Gastroesophageal sphincter (tissue), 3 donors: ENCODE results near the gene BBOX1.

Experiments
- EP300 ChIP-seq: sonication (generic); formaldehyde crosslinking; IDR thresholded peaks from one replicate; pipeline ENCODE4 v1.6.1; 2017; ENCODE audit warnings: antibody characterized with exemption, mild to moderate bottlenecking
- TF ChIP-seq, protein P1 (sequence below), 4 experiments: fragments of 200-600 bp in 2 of 4; fragments of 450-650 bp in 2 of 4; sonication (generic) in 1 of 4; IDR thresholded peaks; one replicate each; pipeline ENCODE4 v1.5.1; 2017 to 2019; ENCODE audit warnings: antibody characterized with exemption in 4 of 4, mild to moderate bottlenecking in 2 of 4, moderate library complexity in 2 of 4

DNA sequence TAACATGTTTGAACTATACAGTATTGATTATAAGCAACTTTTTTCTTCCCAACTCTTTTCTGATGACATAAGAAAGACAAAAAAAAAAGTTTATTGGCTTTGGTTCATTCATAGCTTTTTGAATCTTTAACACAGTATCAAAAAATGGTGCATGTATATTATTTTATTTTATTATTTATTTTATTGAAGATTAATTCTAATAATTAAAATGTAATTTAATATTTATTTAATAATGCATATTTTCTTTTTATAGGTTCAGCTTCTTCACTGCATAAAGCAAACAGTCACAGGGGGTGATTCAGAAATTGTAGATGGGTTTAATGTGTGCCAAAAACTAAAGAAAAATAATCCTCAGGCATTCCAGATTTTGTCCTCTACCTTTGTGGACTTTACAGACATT is 78.8 kb downstream of the BBOX1 start:
- TF ChIP-seq, protein P1, sequence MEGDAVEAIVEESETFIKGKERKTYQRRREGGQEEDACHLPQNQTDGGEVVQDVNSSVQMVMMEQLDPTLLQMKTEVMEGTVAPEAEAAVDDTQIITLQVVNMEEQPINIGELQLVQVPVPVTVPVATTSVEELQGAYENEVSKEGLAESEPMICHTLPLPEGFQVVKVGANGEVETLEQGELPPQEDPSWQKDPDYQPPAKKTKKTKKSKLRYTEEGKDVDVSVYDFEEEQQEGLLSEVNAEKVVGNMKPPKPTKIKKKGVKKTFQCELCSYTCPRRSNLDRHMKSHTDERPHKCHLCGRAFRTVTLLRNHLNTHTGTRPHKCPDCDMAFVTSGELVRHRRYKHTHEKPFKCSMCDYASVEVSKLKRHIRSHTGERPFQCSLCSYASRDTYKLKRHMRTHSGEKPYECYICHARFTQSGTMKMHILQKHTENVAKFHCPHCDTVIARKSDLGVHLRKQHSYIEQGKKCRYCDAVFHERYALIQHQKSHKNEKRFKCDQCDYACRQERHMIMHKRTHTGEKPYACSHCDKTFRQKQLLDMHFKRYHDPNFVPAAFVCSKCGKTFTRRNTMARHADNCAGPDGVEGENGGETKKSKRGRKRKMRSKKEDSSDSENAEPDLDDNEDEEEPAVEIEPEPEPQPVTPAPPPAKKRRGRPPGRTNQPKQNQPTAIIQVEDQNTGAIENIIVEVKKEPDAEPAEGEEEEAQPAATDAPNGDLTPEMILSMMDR (IDR thresholded peaks at IDR 0.05), result no peak
- no peak for TF ChIP-seq EP300
